Loucy (cell line): ENCODE measurements around the gene MC1R.

Experiments used
- EZH2phosphoT487 ChIP-seq: fragments of 200-600 bp; IDR thresholded peaks from 2 replicates; pipeline ENCODE4 v1.6.1; 2018; ENCODE audit warnings: antibody characterized with exemption, mild to moderate bottlenecking, moderate library complexity, borderline replicate concordance
- TF ChIP-seq, protein P1 (sequence below): fragments of 200-600 bp; sonication (generic); conservative IDR thresholded peaks from 2 replicates; pipeline ENCODE4 v1.5.1; 2014; ENCODE audit warnings: mild to moderate bottlenecking, antibody characterized with exemption, low read length

GRCh38 chr16:89946515-89946914, 27.9 kb downstream of the MC1R start:
- TF ChIP-seq, protein P1, sequence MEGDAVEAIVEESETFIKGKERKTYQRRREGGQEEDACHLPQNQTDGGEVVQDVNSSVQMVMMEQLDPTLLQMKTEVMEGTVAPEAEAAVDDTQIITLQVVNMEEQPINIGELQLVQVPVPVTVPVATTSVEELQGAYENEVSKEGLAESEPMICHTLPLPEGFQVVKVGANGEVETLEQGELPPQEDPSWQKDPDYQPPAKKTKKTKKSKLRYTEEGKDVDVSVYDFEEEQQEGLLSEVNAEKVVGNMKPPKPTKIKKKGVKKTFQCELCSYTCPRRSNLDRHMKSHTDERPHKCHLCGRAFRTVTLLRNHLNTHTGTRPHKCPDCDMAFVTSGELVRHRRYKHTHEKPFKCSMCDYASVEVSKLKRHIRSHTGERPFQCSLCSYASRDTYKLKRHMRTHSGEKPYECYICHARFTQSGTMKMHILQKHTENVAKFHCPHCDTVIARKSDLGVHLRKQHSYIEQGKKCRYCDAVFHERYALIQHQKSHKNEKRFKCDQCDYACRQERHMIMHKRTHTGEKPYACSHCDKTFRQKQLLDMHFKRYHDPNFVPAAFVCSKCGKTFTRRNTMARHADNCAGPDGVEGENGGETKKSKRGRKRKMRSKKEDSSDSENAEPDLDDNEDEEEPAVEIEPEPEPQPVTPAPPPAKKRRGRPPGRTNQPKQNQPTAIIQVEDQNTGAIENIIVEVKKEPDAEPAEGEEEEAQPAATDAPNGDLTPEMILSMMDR = no peak
- no peak for TF ChIP-seq EZH2phosphoT487
